K562 (cell line): ENCODE results near the gene DNER. TPM values are rescaled to one million over a fixed set of nuclear protein-coding genes. Genes with fewer than 3 reads are reported as not detected.
A peak's percentile ranks its signal among the peaks of the same experiment; 100 is the strongest.

Experiments
- ATAC-seq: fragments of 200-7000 bp; cut with Tn5 transposase; 3 replicates; pipeline ENCODE4 v1.9.1; 2020; ENCODE audit warnings: moderate library complexity
- BruUV-seq: library from RNA; stranded (reverse); fragments of 400-500 nt; replicated peaks from 2 replicates; lab custom pipeline; 2021; lab: Mats Ljungman, UMichigan
- CTCF ChIA-PET: fragments of 300-600 bp; formaldehyde crosslinking; extraction: SDS; loops from one replicate; lab custom pipeline; 2021; ENCODE audit warnings: low intra/inter-chr PET ratio; lab: Yijun Ruan, JAX
- POLR2A ChIA-PET: fragments of 300-600, 350-650 bp; sonication (Branson Sonifier 250); formaldehyde crosslinking; extraction: SDS; loops from one replicate; lab custom pipeline; 2021; ENCODE audit warnings: antibody characterized with exemption, inconsistent platforms; lab: Yijun Ruan, JAX
- DNase-seq, 4 experiments: peaks; one replicate each; pipeline versions ENCODE4 v3.0.0 to v3.0.0-alpha.2; 2011 to 2018; ENCODE audit warnings: low spot score in 3 of 4, mixed read lengths in 3 of 4; ENCODE audit errors: extremely low read depth in 1 of 4
- FAIRE-seq: peaks from 2 replicates; lab custom pipeline; 2011; peaks lifted over from hg19 to GRCh38; lab: Jason Lieb, UNC
- H2AFZ ChIP-seq: 2 replicates; pipeline ENCODE4 v1.6.0; 2011; ENCODE audit warnings: low read depth, low read length, control low read depth, inconsistent platforms
- H3K27ac ChIP-seq: fragments of 200-600 bp; 3 replicates; pipeline ENCODE4 v1.8.0; 2011; ENCODE audit warnings: low read depth, mild to moderate bottlenecking, control low read depth, inconsistent platforms, low read length, moderate library complexity, mixed read lengths; ENCODE audit errors: extremely low read depth
- H3K27me3 ChIP-seq, 2 experiments: fragments of 300-600 bp in 1 of 2; 2 replicates in 1 of 2; 3 replicates in 1 of 2; pipeline versions ENCODE4 v1.6.0 to v1.8.0; 2011; ENCODE audit warnings: inconsistent platforms in 2 of 2, low read length in 2 of 2, mild to moderate bottlenecking in 1 of 2, mixed read lengths in 1 of 2, moderate library complexity in 1 of 2; ENCODE audit not compliant: control insufficient read depth in 2 of 2, insufficient read depth in 2 of 2
- H3K36me3 ChIP-seq: fragments of 300-600 bp; 3 replicates; pipeline ENCODE4 v1.8.0; 2011; ENCODE audit warnings: mild to moderate bottlenecking, low read length, inconsistent platforms; ENCODE audit not compliant: control insufficient read depth, insufficient read depth
- H3K4me1 ChIP-seq, 2 experiments: fragments of 200-600 bp in 1 of 2; replicated peaks in 1 of 2; 2 replicates in 1 of 2; 3 replicates in 1 of 2; pipeline versions ENCODE4 v1.5.1 to v1.8.0; 2011; ENCODE audit warnings: inconsistent platforms in 2 of 2, low read length in 2 of 2, mild to moderate bottlenecking in 1 of 2, mixed read lengths in 1 of 2, moderate library complexity in 1 of 2; ENCODE audit not compliant: control insufficient read depth in 2 of 2, insufficient read depth in 2 of 2
- H3K4me2 ChIP-seq: 2 replicates; pipeline ENCODE4 v1.6.1; 2011; ENCODE audit warnings: low read length, control low read depth, inconsistent platforms, mixed read lengths; ENCODE audit not compliant: insufficient read depth
- H3K4me3 ChIP-seq: fragments of 200-600 bp; sonication (generic), shearing (Covaris generic); 2 replicates; pipeline ENCODE4 v1.5.1; 2016; ENCODE audit warnings: control low read depth, inconsistent platforms
- H3K79me2 ChIP-seq: fragments of 200-600 bp; 3 replicates; pipeline ENCODE4 v1.8.0; 2011; ENCODE audit warnings: low read length, inconsistent platforms; ENCODE audit not compliant: control insufficient read depth, insufficient read depth
- H3K9ac ChIP-seq, 2 experiments: 2 replicates each; pipeline versions ENCODE4 v1.6.0 to v1.6.1; 2011; ENCODE audit warnings: low read depth in 2 of 2, low read length in 2 of 2, control low read depth in 1 of 2, inconsistent platforms in 1 of 2, mild to moderate bottlenecking in 1 of 2, mixed read lengths in 1 of 2; ENCODE audit not compliant: insufficient read depth in 1 of 2
- H3K9me1 ChIP-seq: one replicate; pipeline ENCODE4 v1.6.0; 2011; ENCODE audit warnings: inconsistent platforms, mild to moderate bottlenecking, low read length, moderate library complexity; ENCODE audit not compliant: control insufficient read depth, insufficient read depth
- H3K9me3 ChIP-seq: replicated peaks from 2 replicates; pipeline ENCODE4 v1.5.1; 2011; ENCODE audit warnings: low read depth, low read length, inconsistent platforms; ENCODE audit not compliant: control insufficient read depth, insufficient read depth
- H4K20me1 ChIP-seq: replicated peaks from 2 replicates; pipeline ENCODE4 v1.6.1; 2011; ENCODE audit warnings: low read length, inconsistent platforms, mixed read lengths; ENCODE audit not compliant: control insufficient read depth, insufficient read depth
- MEF2A ChIP-seq: IDR thresholded peaks from 2 replicates; pipeline ENCODE4 v1.6.1; 2011; ENCODE audit warnings: low read depth, mild to moderate bottlenecking, low read length, moderate library complexity; ENCODE audit not compliant: control insufficient read depth
- NFIC ChIP-seq: fragments of 450-650 bp; IDR thresholded peaks from 2 replicates; pipeline ENCODE4 v1.6.1; 2017; ENCODE audit warnings: mild to moderate bottlenecking, inconsistent platforms
- PTRF ChIP-seq: fragments of 450-650 bp; IDR thresholded peaks from 2 replicates; pipeline ENCODE4 v1.6.1; 2016; ENCODE audit warnings: mild to moderate bottlenecking, missing genetic modification characterization, missing compliant biosample characterization
- RBM15 ChIP-seq: fragments of 200-400 bp; formaldehyde crosslinking; IDR thresholded peaks from 2 replicates; pipeline ENCODE4 v1.6.1; 2018; ENCODE audit warnings: mild to moderate bottlenecking, low read length, moderate library complexity; ENCODE audit not compliant: insufficient read depth
- THAP12 ChIP-seq: fragments of 250-450 bp; sonication (Bioruptor Pico); IDR thresholded peaks from 2 replicates; pipeline ENCODE4 v1.9.0; 2021; ENCODE audit warnings: mild to moderate bottlenecking, inconsistent platforms
- U2AF2 ChIP-seq: fragments of 200-400 bp; formaldehyde crosslinking; optimal IDR thresholded peaks from 2 replicates; pipeline ENCODE3; 2017; ENCODE audit warnings: low read depth, mild to moderate bottlenecking, low read length
- ZNF121 ChIP-seq: sonication (generic); formaldehyde crosslinking; conservative IDR thresholded peaks from 2 replicates; pipeline ENCODE4 v1.8.0; 2022; ENCODE audit warnings: missing genetic modification reagents
- WGBS: fragments of 100-300 bp; shearing (Covaris generic); methylation state at CpG from one replicate; pipeline ENCODE4 v1.1.6; 2016; ENCODE audit warnings: low coverage, mixed read lengths; ENCODE audit not compliant: insufficient coverage; ENCODE audit errors: missing lambda C conversion rate; 5-methylcytosine and 5-hydroxymethylcytosine counted together
- in situ Hi-C: fragments of 300-500 bp; cut with MboI; formaldehyde crosslinking; loops from 4 replicates; pipeline ENCODE4 v1.15.0; 2018; ENCODE audit warnings: inconsistent platforms, mixed read lengths
- intact Hi-C: fragments of 100-400 bp; cut with micrococcal nuclease; formaldehyde crosslinking; loops from 2 replicates; pipeline ENCODE4 v1.14.2; 2022
- polyA plus RNA-seq, 8 experiments: library from polyadenylated mRNA; depleted of rRNA in 4 of 8; stranded (reverse) in 5 of 8; unstranded in 3 of 8; fragments of >200 nt; fragmentation: Nextera tagmentation in 2 of 8; fragmentation: Illumina TruSeq in 1 of 8; extraction: Ambion mirVana in 2 of 8; extraction: Trizol in 1 of 8; gene quantifications; 2 replicates each; pipeline versions ENCODE4 v1.2.1 to v1.2.3, GENCODE V29; 2011 to 2014; ENCODE audit warnings: inconsistent platforms in 1 of 8, missing spikeins in 1 of 8
- total RNA-seq, 7 experiments: library from RNA; depleted of rRNA in 6 of 7; stranded (reverse); fragments of >200 nt in 6 of 7; fragmentation: Illumina TruSeq in 2 of 7; extraction: Trizol in 2 of 7; gene quantifications; 2 replicates each; pipeline versions ENCODE4 v1.2.1 to v1.2.3, GENCODE V29; 2011 to 2021; ENCODE audit warnings: low replicate concordance in 1 of 7

The DNER gene
- total and polyA plus RNA-seq, 9 of the 15 experiments (the other 6 are each of a cell fraction or from before 2014, with no cell fraction given): not detected

- POLR2A ChIA-PET: interaction anchor here (1.1 kb wide), 1 partner anchor 7 kb away, joined by 3 read pairs; no protein-coding TSS in a partner anchor
These were observed 28.0 kb downstream of the DNER start for GRCh38 chr2:229686122-229686919.

GRCh38 chr2:229684942-229685562, 29.3 kb downstream of the DNER start:
- POLR2A ChIA-PET: interaction anchor here (0.7 kb wide), 1 partner anchor 10 kb away, joined by 3 read pairs; no protein-coding TSS in a partner anchor

More at GRCh38 chr2:229686122-229686919, 28.0 kb downstream of the DNER start:
- FAIRE-seq (no peak), ATAC-seq (no peak)
- Histone ChIP-seq H3K27me3 (no peaks in the 10 kb centered on the region), H3K9me3 (no peaks in the 10 kb centered on the region), H3K79me2 (no peaks in the 10 kb centered on the region), H3K4me1 (no peaks in the 10 kb centered on the region), H3K9ac (no peak overlapping the region), H3K36me3 (no peaks in the 10 kb centered on the region), H3K4me2 (no peak overlapping the region), H4K20me1 (no peaks in the 10 kb centered on the region), H3K4me3 (no peak overlapping the region), H3K27ac (no peak overlapping the region), H3K9me1 (no peaks in the 10 kb centered on the region)
- no TSS peak for BruUV-seq
- intact Hi-C loops (no loop called here), in situ Hi-C loops (no loop called here)
- CTCF ChIA-PET: no interaction called here
- TF ChIP-seq RBM15 (no peak), NFIC (peak; percentile 22; the same call in 1 of the 2 replicates)
- TF ChIP-seq, all 486 proteins: peak for 1
- 0% methylated on average over 5 of the region's 6 CpGs for WGBS
- peak in 1 of 4 experiments; percentile 1 for DNase-seq
- no peak overlapping the region for H2AFZ ChIP-seq

More at GRCh38 chr2:229684942-229685562, 29.3 kb downstream of the DNER start:
- TF ChIP-seq MEF2A (no peak), THAP12 (CRISPR knock-in tag) (no peak), ZNF121 (no peak), PTRF (tag) (no peak), U2AF2 (no peak)
- Histone ChIP-seq H3K27ac (no peak overlapping the region), H3K36me3 (no peaks in the 10 kb centered on the region), H3K9ac (no peak overlapping the region), H3K4me1 (no peaks in the 10 kb centered on the region), H3K27me3 (no peaks in the 10 kb centered on the region), H3K4me2 (no peak overlapping the region), H4K20me1 (no peaks in the 10 kb centered on the region), H2AFZ (no peak overlapping the region), H3K9me3 (no peaks in the 10 kb centered on the region), H3K9me1 (no peaks in the 10 kb centered on the region), H3K4me3 (no peak overlapping the region), H3K79me2 (no peaks in the 10 kb centered on the region)
- CTCF ChIA-PET: no interaction called here
- in situ Hi-C loops: no loop called here
- DNase-seq (no peak), FAIRE-seq (no peak), ATAC-seq (no peak)
- intact Hi-C loops: no loop called here
- no TSS peak for BruUV-seq
- under 1% methylated on average over 6 of the region's 6 CpGs for WGBS
